Hippocampal formation (tissue), 2 donors: ENCODE results near the gene HOXB4.

Source experiments
- DNase-seq, 2 donors: peaks; one replicate each; lab custom pipeline; 2025; lab: John Stamatoyannopoulos, UW

The HOXB4 gene

DNA sequence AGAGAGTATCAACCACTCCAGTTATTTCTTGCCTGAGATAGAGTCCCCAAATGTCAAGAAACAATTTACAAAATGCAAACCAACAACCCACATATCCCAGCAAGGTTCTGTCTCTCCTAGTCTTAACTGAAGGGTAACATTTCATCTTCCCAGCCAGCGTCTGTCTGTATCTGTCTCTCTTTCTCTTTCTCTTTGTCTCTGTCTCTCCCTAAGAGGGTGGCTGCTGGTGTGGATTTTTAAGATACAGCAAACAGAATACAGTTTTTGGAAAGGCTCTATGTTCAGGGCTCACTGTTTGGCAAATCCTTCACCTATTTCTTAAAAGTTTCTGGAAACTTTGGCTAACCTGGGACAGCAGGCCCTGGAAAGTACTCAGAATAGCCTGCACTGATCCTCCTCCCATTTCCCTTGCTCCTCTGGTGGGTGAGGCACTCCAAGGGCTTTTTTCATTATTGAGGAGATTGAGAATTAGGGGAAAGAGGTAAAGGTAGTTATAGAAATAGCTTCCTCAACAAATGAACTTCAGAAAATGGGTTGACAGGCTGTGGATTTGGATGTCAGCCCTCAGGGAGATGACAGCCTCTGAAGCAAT is 6.2 kb downstream of the HOXB4 start:
- DNase-seq = no peak

DNA sequence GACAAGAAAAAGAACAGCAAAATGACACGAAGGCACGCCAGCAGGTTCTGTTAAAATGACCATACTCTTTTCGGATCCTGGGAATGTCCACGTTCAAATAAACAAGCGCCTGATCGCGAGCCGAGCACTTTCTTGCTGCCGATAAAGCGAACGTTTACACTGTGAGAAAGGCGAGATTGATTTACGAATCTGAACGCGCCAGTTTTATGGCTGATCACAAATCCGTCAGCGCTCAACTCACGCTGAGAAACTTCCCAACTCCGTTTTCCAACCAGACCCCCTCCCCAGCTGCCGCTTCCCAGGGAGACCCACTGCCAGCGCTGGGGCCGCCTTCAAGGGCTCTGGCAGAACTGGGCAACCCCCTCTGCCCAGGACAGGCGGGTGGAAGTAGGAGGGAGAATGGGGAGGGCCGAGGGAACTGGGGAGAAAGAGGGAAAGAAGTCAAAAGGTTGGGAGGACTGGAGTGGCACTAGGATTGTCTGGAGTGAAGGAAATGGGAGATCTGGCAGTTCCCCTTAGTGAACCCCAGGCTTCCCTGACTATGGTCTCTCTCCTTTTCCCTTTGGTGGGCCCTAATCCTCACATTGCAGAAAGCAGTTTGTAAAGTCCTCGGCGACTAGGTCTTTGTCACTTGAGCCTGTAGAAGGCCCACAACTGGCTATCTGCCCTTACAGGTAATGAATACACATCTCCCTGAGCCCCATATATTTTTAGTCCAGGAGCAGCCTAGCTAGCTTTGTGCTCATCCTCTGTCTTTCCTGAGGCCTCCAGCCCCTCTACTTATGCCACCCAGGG is 6.9 kb downstream of the HOXB4 start:
- DNase-seq = no peak

DNA sequence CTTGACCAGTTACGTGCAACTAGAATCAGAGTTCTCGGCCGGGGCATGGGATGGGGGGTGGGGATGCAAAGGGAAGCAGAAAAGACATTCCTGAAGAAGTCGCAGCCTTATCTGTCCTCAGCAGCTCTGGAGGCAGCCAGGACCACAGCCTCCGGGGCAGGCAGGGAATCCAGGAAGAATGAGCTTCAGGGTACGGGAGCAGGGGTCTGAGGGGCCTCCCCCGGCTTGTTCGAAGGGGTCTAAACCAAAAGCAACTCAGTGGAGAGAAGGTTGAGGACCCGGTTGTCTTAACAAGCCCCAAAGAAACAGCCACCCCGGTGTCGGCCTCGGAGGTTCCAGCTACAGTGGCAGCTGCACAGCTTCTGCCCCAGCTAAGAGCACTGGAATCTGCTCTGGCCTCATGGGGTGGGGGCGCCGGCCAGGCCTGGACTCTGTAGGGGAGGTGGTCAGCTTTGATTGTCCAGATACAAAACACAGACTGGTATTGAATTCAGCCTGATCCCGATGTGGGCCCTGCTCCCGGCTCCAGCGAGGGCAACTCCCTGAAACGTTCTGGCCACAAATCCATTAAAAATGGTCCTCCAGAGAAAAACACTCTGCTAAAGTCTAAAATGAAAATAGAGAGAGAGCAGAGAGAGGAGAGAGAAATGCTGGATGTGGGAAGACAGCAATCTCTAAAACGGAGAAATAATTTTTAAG is 7.7 kb downstream of the HOXB4 start:
- no peak for DNase-seq

DNA sequence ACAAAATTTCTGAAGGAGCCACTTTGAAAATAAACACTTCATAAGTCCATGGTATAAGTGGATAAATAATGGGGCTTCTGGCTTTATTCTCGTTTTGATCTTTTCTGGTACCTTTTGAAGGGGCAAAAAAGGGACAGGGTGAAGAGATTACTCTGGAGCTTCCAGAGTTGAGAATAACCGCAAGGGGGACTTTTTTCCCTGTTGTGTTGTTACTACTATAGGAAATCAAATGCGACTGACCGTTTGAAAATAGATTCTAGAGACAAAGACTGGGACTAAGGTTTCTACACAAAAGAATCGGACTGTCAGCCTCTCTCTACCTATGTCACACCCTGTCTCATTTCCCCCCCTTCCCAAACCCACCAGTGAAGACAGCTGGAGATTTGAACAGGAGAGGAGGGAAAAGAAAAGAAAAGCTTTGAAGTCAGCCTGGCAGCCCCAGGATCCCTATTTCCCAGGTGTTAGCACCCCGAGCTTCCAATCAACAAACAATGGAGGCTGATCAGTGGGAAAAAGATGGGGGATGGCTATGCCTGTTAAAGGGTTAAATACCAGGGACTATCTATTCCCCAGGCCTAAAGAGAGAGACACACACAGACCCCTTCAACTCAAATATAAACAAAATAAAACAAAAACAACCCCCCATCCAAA is 8.4 kb downstream of the HOXB4 start:
- DNase-seq = no peak

DNA sequence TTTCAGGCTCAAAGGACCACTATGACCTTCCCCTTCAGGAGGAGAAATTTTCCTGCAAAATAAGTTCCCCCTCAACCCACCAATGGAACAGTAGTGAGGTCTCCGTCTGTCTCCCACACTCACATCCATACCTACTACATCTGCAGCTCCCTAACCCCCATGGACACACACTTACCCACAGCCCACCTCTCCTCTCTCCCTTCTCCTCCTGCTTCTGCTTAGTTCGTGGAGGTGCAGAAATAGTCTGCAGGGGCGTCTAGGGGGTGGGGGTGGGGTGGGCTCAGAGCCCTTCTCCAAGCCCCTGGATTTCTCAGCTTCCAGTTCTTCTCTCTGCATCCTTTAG is 8.9 kb downstream of the HOXB4 start:
- DNase-seq = no peak

DNA sequence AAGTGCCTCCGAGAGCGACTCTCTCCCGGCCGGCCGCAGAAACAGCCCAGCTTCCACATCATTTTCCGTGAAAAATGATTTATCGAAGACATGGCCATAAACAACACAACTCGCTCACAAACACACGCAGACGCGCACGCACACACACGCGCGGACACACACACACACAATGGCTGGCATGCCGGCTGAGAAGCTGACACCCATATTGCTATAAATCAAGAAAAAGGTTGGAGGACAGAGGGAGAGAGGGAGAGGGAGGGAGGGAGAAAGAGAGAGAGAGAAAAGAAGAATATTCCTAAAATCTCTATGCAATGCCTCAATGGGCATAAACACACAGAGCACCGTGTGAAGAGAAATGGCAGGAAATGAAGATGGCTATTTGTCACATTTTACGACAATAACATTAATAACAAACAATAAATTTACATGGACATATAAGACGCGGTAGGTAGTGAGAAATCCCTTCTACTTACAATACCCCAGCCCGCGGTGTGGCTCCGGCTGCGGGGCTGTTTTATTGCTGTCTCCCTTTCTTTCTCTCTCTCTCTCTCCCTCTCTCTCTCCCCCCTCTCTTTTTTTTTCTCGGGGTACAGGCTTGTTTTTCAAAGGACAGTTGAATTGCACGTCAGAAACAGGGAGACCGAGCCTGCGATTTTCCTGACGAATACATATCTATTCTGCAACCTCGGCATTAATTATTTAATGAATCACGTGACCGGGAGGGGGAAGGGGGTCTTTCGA is 9.5 kb downstream of the HOXB4 start:
- no peak for DNase-seq

DNA sequence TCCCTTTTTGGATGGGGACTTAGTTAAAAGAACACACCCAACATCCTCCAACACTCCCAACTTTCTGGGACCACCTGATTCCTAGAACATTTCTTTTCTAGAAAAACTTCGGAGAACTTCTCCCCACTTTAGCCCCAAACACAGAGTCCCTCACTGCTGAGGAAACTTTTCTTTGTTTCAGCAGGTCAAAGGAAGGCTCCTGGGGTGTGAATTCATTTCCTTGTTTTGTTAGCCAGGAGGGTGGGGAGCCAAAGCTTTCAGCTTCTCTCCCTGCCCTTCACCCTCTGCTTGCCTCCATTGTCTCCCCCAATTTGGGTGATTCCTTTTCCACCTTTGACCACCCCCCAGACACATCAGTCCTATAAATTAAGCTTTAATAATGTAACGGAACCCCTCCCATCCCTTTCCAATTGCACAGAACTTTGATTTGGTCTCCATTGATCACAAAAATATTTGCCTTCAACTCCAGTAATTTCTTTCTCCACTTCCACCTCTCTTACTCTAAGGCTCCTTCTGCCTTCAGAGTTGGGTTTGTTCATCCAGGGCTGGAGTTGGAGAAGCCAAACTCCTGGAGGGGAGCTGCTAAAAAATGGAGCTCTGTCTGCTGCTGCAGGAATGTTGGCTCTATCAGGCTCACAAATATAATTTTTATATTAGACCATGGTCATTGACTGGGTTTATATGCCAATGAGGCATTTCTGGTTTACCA is 10.3 kb downstream of the HOXB4 start:
- no peak for DNase-seq

DNA sequence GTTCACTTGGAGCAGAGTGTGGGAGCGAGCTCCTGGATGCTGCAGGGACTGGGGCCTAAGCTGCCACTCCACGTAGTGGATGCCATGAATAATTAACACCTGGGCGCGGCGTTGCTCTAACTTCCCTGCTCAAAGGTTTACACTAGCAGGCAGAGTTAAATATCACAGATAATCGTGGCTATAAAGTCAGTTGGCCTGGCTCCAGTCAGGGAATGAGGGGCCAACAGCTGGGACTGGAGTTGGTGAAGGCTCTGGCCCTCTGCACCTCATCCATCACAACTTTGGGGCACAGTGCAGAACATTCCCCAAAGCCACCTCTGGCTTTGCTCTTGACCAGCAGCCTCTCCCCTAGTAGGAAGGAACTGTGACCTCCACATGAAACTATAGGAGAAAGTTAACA is 10.9 kb downstream of the HOXB4 start:
- DNase-seq = no peak

DNA sequence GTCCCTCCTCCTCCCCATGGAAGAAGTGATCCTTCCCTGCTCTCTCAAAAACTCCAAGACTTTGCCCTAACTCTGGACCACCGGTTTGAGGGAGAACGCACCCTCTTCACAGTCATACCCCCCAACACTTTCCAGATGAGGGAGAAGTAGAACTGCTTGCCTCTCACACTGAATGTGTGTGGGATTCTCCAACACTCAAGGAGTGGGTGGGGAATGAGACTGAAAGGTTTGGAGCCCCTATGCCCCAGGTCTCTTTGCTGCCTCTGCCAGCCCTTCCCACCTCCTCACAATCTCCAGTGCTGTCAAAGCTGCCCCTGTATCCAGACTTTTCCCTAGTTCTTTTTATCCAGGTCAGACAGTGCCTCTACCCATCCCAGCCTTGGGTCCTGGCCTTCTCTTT is 11.4 kb downstream of the HOXB4 start:
- no peak for DNase-seq

DNA sequence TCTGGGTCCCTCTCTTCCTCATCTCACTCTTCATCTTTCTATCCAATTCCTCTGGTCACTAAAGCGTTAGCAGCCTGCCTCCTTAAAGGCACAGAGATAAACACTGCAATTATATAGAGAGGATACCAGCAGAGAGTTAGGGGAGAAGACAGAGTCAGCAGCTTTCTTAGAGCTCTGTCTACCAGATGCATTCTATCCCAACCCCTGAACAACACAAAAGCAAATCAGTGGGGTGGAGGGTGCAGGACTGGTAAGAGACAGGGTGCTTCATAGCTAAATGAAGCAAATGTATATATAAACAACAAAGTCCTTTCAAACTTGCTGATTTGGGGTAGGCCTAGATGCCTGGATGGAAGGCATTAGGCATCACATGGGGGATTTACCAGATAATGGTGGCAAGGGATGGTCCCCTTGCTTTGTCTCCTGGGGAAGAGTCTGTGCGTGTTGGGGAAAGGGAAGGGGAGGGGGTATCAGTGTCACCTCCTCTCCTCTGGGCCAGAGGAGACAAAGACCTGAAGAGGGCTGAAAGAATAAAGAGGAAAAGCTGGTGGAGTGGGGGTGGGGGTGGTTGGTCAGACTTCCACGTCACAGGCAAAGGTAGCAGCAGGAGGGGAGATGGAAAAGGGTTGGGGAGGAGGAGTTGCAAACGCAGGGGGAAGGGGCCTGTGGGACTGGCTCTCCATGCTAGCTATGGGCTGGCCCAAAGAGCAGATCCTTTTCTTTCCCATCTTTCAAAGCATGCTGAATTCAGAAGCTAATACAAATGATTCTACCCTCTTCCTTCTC is 12.0 kb downstream of the HOXB4 start:
- no peak for DNase-seq

DNA sequence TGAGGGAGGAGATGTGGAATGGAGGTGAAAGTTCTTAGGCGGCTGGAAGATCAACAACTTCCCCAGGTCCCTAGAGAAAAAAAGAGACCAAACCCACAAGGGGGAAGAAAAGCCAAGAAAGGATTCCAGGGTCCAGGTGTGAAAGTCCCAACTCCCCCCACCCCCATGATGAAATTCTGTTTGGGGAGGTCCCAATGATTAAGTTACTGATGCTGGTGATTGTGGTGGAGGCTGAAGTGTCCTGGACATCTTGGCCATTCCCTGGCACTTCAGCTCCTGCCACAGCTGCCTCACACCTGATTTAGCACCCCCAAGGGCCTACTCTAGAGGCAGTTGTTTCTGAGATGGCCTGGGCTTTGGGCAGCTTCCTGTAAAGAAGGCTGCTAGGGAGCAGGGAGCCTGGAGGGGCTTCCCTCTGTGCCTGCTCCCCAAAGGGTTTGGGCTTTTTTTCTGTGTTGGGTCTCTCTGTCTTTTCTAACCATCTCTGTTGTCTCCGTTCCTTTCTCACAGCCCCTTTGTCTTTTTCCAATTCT is 13.1 kb downstream of the HOXB4 start:
- no peak for DNase-seq

DNA sequence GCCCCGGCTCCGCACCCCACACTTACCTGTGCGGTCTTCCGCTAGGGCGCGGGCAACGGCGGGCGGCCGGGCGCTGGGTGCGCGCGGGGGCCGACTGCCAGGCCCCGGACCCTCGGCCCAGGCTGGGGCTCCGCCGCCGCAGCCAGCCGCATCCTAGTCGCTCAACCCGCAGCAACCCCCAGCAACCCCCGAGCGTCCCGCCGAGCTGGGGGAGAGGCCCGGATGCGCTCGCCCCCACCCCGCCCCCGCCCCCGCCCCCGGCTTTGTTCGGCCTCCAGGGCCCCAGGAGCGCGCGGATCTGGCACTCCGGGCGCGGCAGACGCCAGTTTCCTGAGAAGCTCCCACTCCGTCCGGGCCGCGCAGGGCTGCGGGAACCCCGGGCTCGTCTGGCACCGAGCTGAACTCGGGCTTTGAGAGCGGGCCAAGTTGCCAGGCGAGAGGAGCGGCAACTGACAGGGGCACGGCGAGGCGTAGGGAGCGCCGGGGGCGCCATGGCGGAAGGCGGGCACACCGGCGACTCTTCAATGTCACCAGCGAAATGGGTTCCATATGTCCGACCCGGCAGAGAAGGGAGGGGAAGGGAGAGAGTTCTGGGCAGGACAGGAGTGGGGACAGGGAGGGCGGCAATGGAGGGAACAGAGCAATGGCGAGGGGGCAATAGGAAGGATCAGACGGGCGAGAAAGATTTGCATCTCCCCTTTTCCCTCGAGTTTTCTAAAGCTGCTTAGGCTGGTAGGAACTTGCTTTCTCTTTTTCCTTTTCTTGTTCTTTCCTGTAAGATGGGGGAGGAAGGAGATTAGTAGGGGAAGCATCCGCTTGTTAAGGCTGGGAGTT is 13.7 kb downstream of the HOXB4 start:
- DNase-seq = no peak

DNA sequence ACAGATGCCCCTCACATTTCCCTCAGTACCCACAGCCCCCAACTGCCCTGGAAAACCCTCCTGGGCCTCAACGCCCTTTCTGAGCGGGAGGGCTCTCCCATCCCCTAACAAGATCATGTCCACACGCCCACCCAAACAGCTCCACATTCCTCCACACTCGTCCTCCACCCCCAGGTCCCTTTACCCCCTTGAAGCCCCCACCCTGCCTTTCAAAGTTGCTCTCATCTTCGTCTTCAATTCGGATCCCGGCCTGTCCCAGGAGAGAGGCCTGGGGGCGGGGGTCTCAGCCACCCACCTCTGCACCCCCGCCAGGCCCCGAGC is 14.3 kb downstream of the HOXB4 start:
- DNase-seq = no peak

DNA sequence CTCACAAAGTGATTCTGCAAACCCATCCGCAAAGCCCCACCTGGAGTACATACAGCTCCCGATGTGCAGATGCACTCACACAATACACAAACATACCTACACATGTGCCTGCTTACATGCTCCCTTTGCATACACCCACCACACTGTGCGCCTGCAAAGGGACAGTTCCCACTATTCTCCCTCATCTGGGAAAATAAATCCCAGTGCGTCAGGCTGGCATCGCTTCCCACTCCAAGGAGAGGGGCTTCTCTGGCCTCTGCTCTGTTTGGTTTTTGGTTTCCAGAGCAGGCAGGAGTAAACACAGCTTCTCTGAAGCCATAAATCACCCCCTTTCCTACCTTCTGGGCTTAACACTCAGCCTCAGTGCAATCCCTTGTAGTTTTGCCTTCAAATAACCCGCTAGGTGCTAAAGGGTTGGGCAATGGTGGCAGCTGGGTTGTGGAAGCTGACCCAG is 14.7 kb downstream of the HOXB4 start:
- DNase-seq = no peak

DNA sequence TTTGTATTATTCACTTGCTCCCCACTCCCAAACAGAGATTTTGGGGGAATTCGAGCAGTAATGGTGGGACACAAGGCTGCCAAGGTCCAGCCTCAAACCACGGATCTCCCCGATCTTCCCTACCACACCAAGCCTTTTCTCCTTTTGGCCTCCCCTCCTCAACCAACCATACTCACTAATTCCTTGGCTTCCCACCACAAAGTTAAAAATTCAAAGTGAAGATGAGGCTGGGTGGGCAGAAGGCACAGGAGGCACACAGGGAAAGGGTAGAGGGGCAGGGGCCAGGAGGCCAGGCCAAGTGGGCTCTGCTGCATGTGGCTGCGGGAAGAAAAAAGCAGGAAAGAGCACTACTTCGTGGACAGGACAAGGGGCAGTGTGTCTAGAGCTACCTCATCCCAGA is 15.2 kb downstream of the HOXB4 start:
- DNase-seq = no peak

DNA sequence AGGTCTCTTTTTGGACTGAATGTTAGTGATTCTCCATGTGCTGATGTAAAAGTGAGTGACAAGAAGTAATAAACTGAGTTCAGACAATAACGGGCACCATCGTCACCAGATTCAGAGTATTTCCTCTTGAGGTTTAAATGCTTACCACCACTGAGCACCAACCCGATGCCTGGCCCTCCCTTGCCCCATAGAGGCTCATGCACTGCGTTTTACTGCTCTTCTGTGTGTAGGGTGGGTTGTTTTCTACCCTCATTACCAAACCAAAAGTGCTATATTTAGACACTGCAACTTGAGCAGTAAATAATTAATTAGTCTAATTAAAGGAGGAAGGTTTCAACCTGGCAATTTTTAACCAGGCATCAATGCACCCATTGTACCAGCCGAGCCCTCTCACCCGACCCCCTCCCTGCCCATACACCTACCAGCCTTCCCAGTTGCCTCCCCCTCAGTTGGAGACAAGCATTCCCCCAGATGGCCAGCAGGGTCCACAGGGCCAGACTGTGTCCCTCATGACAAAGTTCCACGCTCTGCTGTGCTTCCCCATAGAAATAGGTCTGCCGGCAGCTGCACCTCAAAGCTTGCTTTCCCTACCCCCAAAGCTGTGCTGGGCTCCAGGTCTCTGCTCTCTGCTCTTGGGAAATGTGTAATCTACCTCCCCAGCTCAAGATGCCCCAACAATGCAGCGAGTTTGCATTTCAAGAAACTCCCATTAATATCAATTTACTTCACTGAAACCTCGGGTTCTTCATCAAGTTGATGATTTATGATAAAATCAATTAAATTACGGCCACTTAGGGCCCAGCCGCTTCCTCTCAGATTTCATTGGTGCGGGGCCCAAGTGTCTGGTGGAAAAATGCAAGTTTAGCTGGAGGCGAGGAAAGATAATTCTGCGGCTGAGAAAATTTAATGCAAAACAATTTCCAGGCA is 16.0 kb downstream of the HOXB4 start:
- no peak for DNase-seq

DNA sequence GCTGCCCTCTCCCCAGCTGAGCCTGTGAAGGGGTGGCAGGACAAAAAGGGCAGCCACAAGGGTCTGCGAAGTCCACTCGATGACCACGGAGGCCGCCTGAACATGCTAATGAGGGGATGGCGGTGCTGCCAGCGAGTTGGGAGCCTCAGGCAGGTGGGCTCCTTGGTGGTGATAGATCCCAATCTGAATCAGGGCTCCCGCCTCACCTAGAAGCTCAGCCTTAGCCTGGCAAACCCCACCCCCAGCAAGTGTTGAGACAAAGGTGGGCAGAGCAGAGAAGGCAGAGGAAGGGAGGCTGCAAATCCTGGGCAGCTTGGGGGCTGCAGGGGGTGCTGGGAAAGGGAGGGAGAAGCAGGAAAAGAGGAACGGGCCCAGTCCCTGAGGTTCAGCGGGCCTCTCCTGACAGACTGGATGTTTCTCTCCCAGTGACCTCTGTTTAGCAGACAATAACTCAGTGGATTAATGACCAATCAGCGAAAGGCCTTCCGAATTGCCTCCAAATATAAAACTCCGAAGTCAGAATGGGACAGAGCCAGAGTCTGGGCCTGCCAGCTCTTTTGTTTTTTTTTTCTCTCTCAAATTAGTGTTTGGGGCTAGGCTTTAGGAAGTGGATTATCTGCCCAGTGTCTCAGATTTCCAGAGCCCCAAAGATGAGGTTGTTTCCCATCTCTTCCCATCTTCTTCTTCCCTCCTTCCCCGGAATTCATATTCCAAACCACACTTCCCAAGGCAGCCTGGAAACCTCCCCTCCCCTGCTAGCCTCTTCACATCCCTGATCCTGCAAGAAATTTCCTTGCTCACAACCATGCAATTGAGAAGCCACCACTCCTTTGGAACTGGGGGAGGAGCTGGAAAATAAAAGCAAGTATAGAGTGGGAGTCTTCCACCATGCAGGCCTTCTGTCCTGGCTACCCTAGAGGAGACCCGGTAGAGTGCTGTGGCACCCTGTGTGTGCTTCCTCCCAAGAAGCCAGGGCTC is 18.0 kb downstream of the HOXB4 start:
- DNase-seq = no peak
